Endothelial cell of umbilical vein (primary cell): ENCODE results near the gene RAB1B. TPM values are rescaled to one million over a fixed set of nuclear protein-coding genes. Genes with fewer than 3 reads are reported as not detected.

Experiments
- BruUV-seq: library from RNA; stranded (reverse); fragments of 400-500 nt; replicated peaks from 2 replicates; lab custom pipeline; 2021; lab: Mats Ljungman, UMichigan
- CTCF ChIA-PET: fragments of 300-600, 350-600 bp; sonication (Branson Sonifier 250); formaldehyde crosslinking; loops from one replicate; lab custom pipeline; 2021; ENCODE audit warnings: antibody characterized with exemption, inconsistent platforms; lab: Charles Lee
- POLR2A ChIA-PET: fragments of 300-600, 350-600 bp; sonication (Branson Sonifier 250); formaldehyde crosslinking; loops from one replicate; lab custom pipeline; 2021; ENCODE audit warnings: antibody characterized with exemption, inconsistent platforms; lab: Charles Lee
- DNase-seq: peaks from one replicate; pipeline ENCODE4 v3.0.0-alpha.2; 2011; ENCODE audit warnings: low read depth, low spot score
- FAIRE-seq: peaks from 2 replicates; lab custom pipeline; 2011; peaks lifted over from hg19 to GRCh38; lab: Jason Lieb, UNC
- H2AFZ ChIP-seq: 2 replicates; pipeline ENCODE4 v1.6.0; 2012; ENCODE audit warnings: low read depth, low read length, control low read depth, inconsistent platforms
- H3K27ac ChIP-seq: 2 replicates; pipeline ENCODE4 v1.5.1; 2011; ENCODE audit warnings: low read depth, mild to moderate bottlenecking, control low read depth, low read length, moderate library complexity; ENCODE audit not compliant: insufficient read depth
- H3K27me3 ChIP-seq, 2 experiments: 2 replicates each; pipeline versions ENCODE4 v1.6.0 to v1.6.1; 2011; ENCODE audit warnings: low read length in 2 of 2, mixed read lengths in 1 of 2; ENCODE audit not compliant: control insufficient read depth in 2 of 2, insufficient read depth in 2 of 2
- H3K36me3 ChIP-seq, 2 experiments: 2 replicates in 1 of 2; 3 replicates in 1 of 2; pipeline ENCODE4 v1.5.1; 2011; ENCODE audit warnings: low read length in 2 of 2, mild to moderate bottlenecking in 1 of 2, moderate library complexity in 1 of 2; ENCODE audit not compliant: control insufficient read depth in 2 of 2, insufficient read depth in 2 of 2; ENCODE audit errors: extremely low read depth in 1 of 2
- H3K4me1 ChIP-seq: 3 replicates; pipeline ENCODE4 v1.5.1; 2011; ENCODE audit warnings: mild to moderate bottlenecking, low read length; ENCODE audit not compliant: control insufficient read depth, insufficient read depth; ENCODE audit errors: extremely low read depth
- H3K4me2 ChIP-seq: 2 replicates; pipeline ENCODE4 v1.6.1; 2011; ENCODE audit warnings: low read length, control low read depth, mixed read lengths; ENCODE audit not compliant: insufficient read depth
- H3K4me3 ChIP-seq, 3 experiments: fragments of 200-600 bp in 1 of 3; sonication (generic), shearing (Covaris generic) in 1 of 3; replicated peaks in 1 of 3; 2 replicates each; pipeline ENCODE4 v1.5.1; 2011 to 2016; ENCODE audit warnings: control low read depth in 3 of 3, low read length in 3 of 3, mild to moderate bottlenecking in 2 of 3, inconsistent platforms in 1 of 3, low read depth in 1 of 3, moderate library complexity in 1 of 3; ENCODE audit not compliant: insufficient read depth in 1 of 3
- H3K79me2 ChIP-seq: 2 replicates; pipeline ENCODE4 v1.6.0; 2012; ENCODE audit warnings: low read length, inconsistent platforms; ENCODE audit not compliant: control insufficient read depth, insufficient read depth
- H3K9ac ChIP-seq: replicated peaks from 2 replicates; pipeline ENCODE3; 2011; ENCODE audit warnings: low read length, control low read depth; ENCODE audit not compliant: insufficient read depth; ENCODE audit errors: extremely low read depth
- H3K9me1 ChIP-seq: replicated peaks from 3 replicates; pipeline ENCODE4 v1.6.0; 2011; ENCODE audit warnings: mild to moderate bottlenecking, low read length; ENCODE audit not compliant: control insufficient read depth, insufficient read depth; ENCODE audit errors: extremely low read depth
- H3K9me3 ChIP-seq: replicated peaks from 2 replicates; pipeline ENCODE4 v1.5.1; 2012; ENCODE audit warnings: low read length, inconsistent platforms; ENCODE audit not compliant: control insufficient read depth, insufficient read depth
- H4K20me1 ChIP-seq: replicated peaks from 2 replicates; pipeline ENCODE3; 2011; ENCODE audit warnings: mild to moderate bottlenecking, low read length; ENCODE audit not compliant: control insufficient read depth, insufficient read depth; ENCODE audit errors: extremely low read depth
- CTCF ChIP-seq, 2 donors: IDR thresholded peaks; 1 replicate in 1 of 2; 2 replicates in 1 of 2; pipeline ENCODE4 v1.5.1; 2011; ENCODE audit warnings: low read length in 2 of 2, mild to moderate bottlenecking in 2 of 2, moderate library complexity in 2 of 2, control low read depth in 1 of 2, inconsistent platforms in 1 of 2, low read depth in 1 of 2; ENCODE audit not compliant: insufficient read depth in 1 of 2; ENCODE audit errors: extremely low read depth in 1 of 2
- EZH2 ChIP-seq: IDR thresholded peaks from 2 replicates; pipeline ENCODE4 v1.6.1; 2012; ENCODE audit warnings: borderline replicate concordance, low read depth, mild to moderate bottlenecking, moderate library complexity, low read length, inconsistent platforms; ENCODE audit not compliant: severe bottlenecking
- FOS ChIP-seq: IDR thresholded peaks from 2 replicates; pipeline ENCODE4 v1.6.1; 2011; ENCODE audit warnings: mild to moderate bottlenecking, low read length, moderate library complexity, borderline replicate concordance; ENCODE audit not compliant: insufficient read depth
- GATA2 ChIP-seq: IDR thresholded peaks from 2 replicates; pipeline ENCODE4 v1.7.0; 2011; ENCODE audit warnings: low read depth, mild to moderate bottlenecking, moderate library complexity, mixed read lengths, low read length; ENCODE audit not compliant: insufficient read length, insufficient read depth
- JUN ChIP-seq: IDR thresholded peaks from 2 replicates; pipeline ENCODE4 v1.6.1; 2011; ENCODE audit warnings: borderline replicate concordance, low read depth; ENCODE audit not compliant: insufficient read length, insufficient read depth
- MAX ChIP-seq: IDR thresholded peaks from 2 replicates; pipeline ENCODE4 v1.6.1; 2011; ENCODE audit not compliant: insufficient read depth, insufficient read length
- MYC ChIP-seq: IDR thresholded peaks from one replicate; pipeline ENCODE4 v1.6.1; 2011; ENCODE audit warnings: mild to moderate bottlenecking, low read depth, low read length
- POLR2A ChIP-seq: IDR thresholded peaks from 2 replicates; pipeline ENCODE4 v1.6.1; 2012; ENCODE audit warnings: low read depth, mild to moderate bottlenecking, control low read depth, low read length
- POLR2AphosphoS5 ChIP-seq: IDR thresholded peaks from 2 replicates; pipeline ENCODE4 v1.6.1; 2012; ENCODE audit warnings: low read depth, mild to moderate bottlenecking, control low read depth, low read length, moderate library complexity; ENCODE audit not compliant: insufficient read depth
- dilution Hi-C: fragments of 300-500 bp; cut with MboI; formaldehyde crosslinking; loops from one replicate; pipeline ENCODE4 v1.15.0; 2019; ENCODE audit warnings: low sequenced_read_pairs; ENCODE audit not compliant: extremely low pct_ligation_motif_present
- intact Hi-C: fragments of 100-400 bp; cut with micrococcal nuclease; formaldehyde crosslinking; loops from one replicate; pipeline ENCODE4 v1.10.0; 2022
- polyA plus RNA-seq, 4 experiments: library from polyadenylated mRNA; depleted of rRNA in 3 of 4; stranded (reverse) in 3 of 4; unstranded in 1 of 4; fragments of >200 nt; gene quantifications; 2 replicates each; pipeline versions ENCODE4 v1.2.1 to v1.2.3, GENCODE V29; 2011 to 2012; ENCODE audit warnings: missing spikeins in 1 of 4
- total RNA-seq: library from RNA; stranded (reverse); gene quantifications from 2 replicates; pipeline ENCODE4 v1.2.3, GENCODE V29; 2021

RAB1B gene
- total and polyA plus RNA-seq, 2 donors (not counting 3 experiments of a cell fraction or from before 2014, with no cell fraction given), result 171 to 383 TPM

- Histone ChIP-seq H3K27ac (no peak overlapping the region), H4K20me1 (no peaks in the 10 kb centered on the region), H3K4me1 (peaks cover 4% of the 10 kb centered on the region), H3K9ac (no peak overlapping the region), H3K9me1 (no peaks in the 10 kb centered on the region), H3K4me3 (no peak overlapping the region), H3K4me2 (no peak overlapping the region), H3K9me3 (no peaks in the 10 kb centered on the region), H3K36me3 (no peaks in the 10 kb centered on the region), H2AFZ (no peak overlapping the region), H3K79me2 (no peaks in the 10 kb centered on the region), H3K27me3 (peaks cover 6 to 7% of the 10 kb centered on the region in 2 experiments)
- DNase-seq (no peak), FAIRE-seq (no peak)
- TF ChIP-seq EZH2 (no peak), MYC (no peak), FOS (no peak), POLR2AphosphoS5 (no peak), GATA2 (no peak), CTCF (IDR thresholded peaks at IDR 0.05; ENCODE audit: extremely low read depth in 1 of 2, insufficient read depth in 1 of 2, low read depth in 1 of 2, low read length in 2 of 2) (no peak), MAX (no peak), JUN (no peak), POLR2A (no peak)
- no TSS peak for BruUV-seq
- dilution Hi-C loops, result no loop called here
- ChIA-PET POLR2A (no interaction called here), CTCF (interaction anchor here (1.4 to 9.5 kb wide), 2 partner anchors 17 to 74 kb away, joined by 3 to 225 read pairs; partner anchors contain the start of gene RIN1)
- intact Hi-C loops, result no loop called here
These were observed 47.1 kb downstream of the RAB1B start for GRCh38 chr11:66315498-66315885.
